Aorta (tissue), 5 donors: ENCODE results near the gene AGAP3. TPM values are rescaled to one million over a fixed set of nuclear protein-coding genes. Genes with fewer than 3 reads are reported as not detected.

ENCODE experiments used
- ATAC-seq: fragments of 200-7000 bp; cut with Tn5 transposase; one replicate; pipeline ENCODE4 v1.9.1; 2022; ENCODE audit warnings: moderate library complexity; ENCODE audit not compliant: low FRiP score
- DNase-seq, 2 donors: peaks; one replicate each; pipeline ENCODE4 v3.0.0-alpha.2; 2020
- H3K27ac ChIP-seq, 2 donors: one replicate each; pipeline ENCODE4 v1.5.1; 2013; ENCODE audit warnings: low read length in 2 of 2, mild to moderate bottlenecking in 2 of 2, moderate library complexity in 2 of 2, control low read depth in 1 of 2, inconsistent platforms in 1 of 2, low read depth in 1 of 2
- H3K27me3 ChIP-seq, 2 donors: one replicate each; pipeline ENCODE4 v1.6.1; 2013; ENCODE audit warnings: control low read depth in 1 of 2, low read length in 1 of 2, mild to moderate bottlenecking in 1 of 2, moderate library complexity in 1 of 2; ENCODE audit not compliant: insufficient read depth in 2 of 2, control insufficient read depth in 1 of 2
- H3K36me3 ChIP-seq, 2 donors: one replicate each; pipeline ENCODE4 v1.6.1; 2013; ENCODE audit warnings: control low read depth in 1 of 2, low read length in 1 of 2, mild to moderate bottlenecking in 1 of 2; ENCODE audit not compliant: insufficient read depth in 2 of 2, control insufficient read depth in 1 of 2
- H3K4me1 ChIP-seq, 2 donors: one replicate each; pipeline ENCODE4 v1.6.1; 2013; ENCODE audit warnings: low read length in 2 of 2, control low read depth in 1 of 2, mild to moderate bottlenecking in 1 of 2, moderate library complexity in 1 of 2; ENCODE audit not compliant: insufficient read depth in 2 of 2, control insufficient read depth in 1 of 2
- H3K4me3 ChIP-seq, 2 donors: one replicate each; pipeline ENCODE4 v1.5.1; 2013; ENCODE audit warnings: low read length in 2 of 2, control low read depth in 1 of 2, mild to moderate bottlenecking in 1 of 2
- H3K9me3 ChIP-seq: one replicate; pipeline ENCODE4 v1.6.1; 2013; ENCODE audit warnings: mild to moderate bottlenecking, low read length; ENCODE audit not compliant: control insufficient read depth
- WGBS, 2 donors: extraction: QIAGEN DNeasy Blood & Tissue Kit; methylation state at CpG; one replicate each; pipeline ENCODE4 v1.1.7; 2013; 5-methylcytosine and 5-hydroxymethylcytosine counted together
- intact Hi-C, 2 donors: fragments of 100-400 bp; cut with DNase I; formaldehyde crosslinking; loops; one replicate each; pipeline versions ENCODE4 v1.14.2 to v1.15.0; 2022
- polyA plus RNA-seq, 2 donors: library from polyadenylated mRNA; stranded (reverse); fragments of 200-250 nt; gene quantifications; one replicate each; pipeline ENCODE4 v1.2.3, GENCODE V29; 2013
- total RNA-seq, 2 donors: library from RNA; stranded (reverse); fragmentation: NEBNext Ultra II Directional; extraction: Animal tissue kit (Norgen Biotek cat#: 25700); gene quantifications; one replicate each; pipeline ENCODE4 v1.2.1, GENCODE V29; 2021
- donor health status: healthy with polysubstance abuse.
- donor health status: Bipolar disorder and iron deficiency.
- donor health status: DM: no; HTN: no; CAD: no.
- donor health status: DM: no; HTN: no; CAD: no.
- donor health status: DM: yes; HTN: yes; CAD: no.

AGAP3 gene
- total and polyA plus RNA-seq, 4 donors: 21.5 to 115 (median 82.7) TPM

- Histone ChIP-seq H3K27me3 (no peaks in the 10 kb centered on the region), H3K4me1 (peaks cover 0 to 3% of the 10 kb centered on the region in 2 donors), H3K36me3 (no peaks in the 10 kb centered on the region), H3K9me3 (no peaks in the 10 kb centered on the region), H3K27ac (peak overlapping the region; percentile 62 to 81), H3K4me3 (peak overlapping the region; percentile 79 to 86)
- intact Hi-C loops: loop anchor here in 1 of 2 donors (2.0 to 5.0 kb wide), 2 partner anchors 54 to 165 kb away; partner anchors contain the start of genes ABCB8 and SMARCD3
- ATAC-seq (no peak), DNase-seq (peak in 1 of 2 donors; percentile 72)
- WGBS, 2 donors: 44 to 47% methylated on average over 40 to 42 of the region's 42 CpGs
These were observed 3.9 kb upstream of the AGAP3 start for GRCh38 chr7:151082141-151083070.

GRCh38 chr7:151083071-151083823, 3.0 kb upstream of the AGAP3 start, which contains the start of gene TMUB1:
Gene TMUB1 (minus strand): TSS chr7:151083493. CDS start chr7:151082563, 930 bp downstream.
- H3K9me3 ChIP-seq: no peaks in the 10 kb centered on the region
- peak within 1 kb of the TSS; percentile 61 to 62 for H3K27ac ChIP-seq
- peak; percentile 89 to 94 for DNase-seq
- H3K4me3 ChIP-seq: peak within 1 kb of the TSS; percentile 79 to 86
- intact Hi-C loops: loop anchor here in 1 of 2 donors (2.0 to 5.0 kb wide), 2 partner anchors 54 to 164 kb away; partner anchors contain the start of genes ABCB8 and SMARCD3
- peak; percentile 48 for ATAC-seq
- H3K27me3 ChIP-seq: no peaks in the 10 kb centered on the region
- H3K4me1 ChIP-seq: peaks cover 0 to 3% of the 10 kb centered on the region in 2 donors
- no peaks in the 10 kb centered on the region for H3K36me3 ChIP-seq
- WGBS, 2 donors: 1% methylated on average over 58 to 69 of the region's 69 CpGs

- Histone ChIP-seq H3K27me3 (no peaks in the 10 kb centered on the region), H3K4me3 (peak overlapping the region in 1 of 2 donors; percentile 79), H3K9me3 (no peaks in the 10 kb centered on the region), H3K36me3 (no peaks in the 10 kb centered on the region), H3K27ac (no peak overlapping the region), H3K4me1 (peaks cover 0 to 3% of the 10 kb centered on the region in 2 donors)
- DNase-seq: no peak
- 27 to 30% methylated on average over 3 of the region's 3 CpGs for WGBS, 2 donors
- intact Hi-C loops: loop anchor here in 1 of 2 donors (2.0 to 5.0 kb wide), 2 partner anchors 55 to 164 kb away; partner anchors contain the start of genes ABCB8 and SMARCD3
- no peak for ATAC-seq
These were observed 2.5 kb upstream of the AGAP3 start for GRCh38 chr7:151083824-151084160.

GRCh38 chr7:151085329-151085690, 965 bp upstream of the AGAP3 start:
- peaks cover 0 to 3% of the 10 kb centered on the region in 2 donors for H3K4me1 ChIP-seq
- H3K9me3 ChIP-seq: no peaks in the 10 kb centered on the region
- H3K4me3 ChIP-seq: no peak overlapping the region
- no peak for ATAC-seq
- 30 to 35% methylated on average over 5 of the region's 5 CpGs for WGBS, 2 donors
- intact Hi-C loops: no loop called here
- no peak for DNase-seq
- H3K27me3 ChIP-seq: no peaks in the 10 kb centered on the region
- peak overlapping the region in 1 of 2 donors; percentile 11 for H3K27ac ChIP-seq
- H3K36me3 ChIP-seq: no peaks in the 10 kb centered on the region

GRCh38 chr7:151086802-151087244, 548 bp downstream of the AGAP3 start:
- DNase-seq (no peak), ATAC-seq (no peak)

GRCh38 chr7:151087245-151088018, 1.2 kb downstream of the AGAP3 start:
- Histone ChIP-seq H3K27ac (peak overlapping the region in 1 of 2 donors; percentile 53), H3K9me3 (no peaks in the 10 kb centered on the region), H3K4me3 (peak overlapping the region; percentile 33 to 84), H3K27me3 (no peaks in the 10 kb centered on the region), H3K36me3 (no peaks in the 10 kb centered on the region), H3K4me1 (no peaks in the 10 kb centered on the region)
- intact Hi-C loops: loop anchor here in 1 of 2 donors (2.0 kb wide), 1 partner anchor 23 kb away; no protein-coding TSS in a partner anchor
- WGBS, 2 donors: 2 to 5% methylated on average over 62 to 70 of the region's 70 CpGs
- ATAC-seq (peak; percentile 73), DNase-seq (peak; percentile 71 to 92)

More at GRCh38 chr7:151086802-151087244, 548 bp downstream of the AGAP3 start:
- no peaks in the 10 kb centered on the region for H3K9me3 ChIP-seq
- peaks cover 0 to 3% of the 10 kb centered on the region in 2 donors for H3K4me1 ChIP-seq
- H3K36me3 ChIP-seq: no peaks in the 10 kb centered on the region
- intact Hi-C loops: loop anchor here in 1 of 2 donors (2.0 kb wide), 1 partner anchor 24 kb away; no protein-coding TSS in a partner anchor
- H3K4me3 ChIP-seq: peak overlapping the region; percentile 33 to 84
- H3K27ac ChIP-seq: peak overlapping the region in 1 of 2 donors; percentile 53
- no peaks in the 10 kb centered on the region for H3K27me3 ChIP-seq
- WGBS, 2 donors: 0% methylated on average over 39 to 55 of the region's 56 CpGs

- intact Hi-C loops: no loop called here
- no peak overlapping the region for H3K27ac ChIP-seq
- ATAC-seq: no peak
- no peaks in the 10 kb centered on the region for H3K27me3 ChIP-seq
- H3K9me3 ChIP-seq: no peaks in the 10 kb centered on the region
- no peak overlapping the region for H3K4me3 ChIP-seq
- no peaks in the 10 kb centered on the region for H3K4me1 ChIP-seq
- H3K36me3 ChIP-seq: no peaks in the 10 kb centered on the region
- no peak for DNase-seq
- WGBS, 2 donors: 74 to 76% methylated on average over 16 of the region's 16 CpGs
These were observed 2.0 kb downstream of the AGAP3 start for GRCh38 chr7:151088019-151088855.
